H1 (cell line): ENCODE data around the gene SLX4. TPM values are rescaled to one million over a fixed set of nuclear protein-coding genes. Genes with fewer than 3 reads are reported as not detected.

ENCODE experiments used
- CTCF ChIA-PET: fragments of 300-600 bp; sonication (Branson Sonifier 250); formaldehyde crosslinking; loops from one replicate; lab custom pipeline; 2021; ENCODE audit not compliant: partially characterized antibody; lab: Charles Lee
- POLR2A ChIA-PET: fragments of 300-600 bp; sonication (Branson Sonifier 250); formaldehyde crosslinking; loops from one replicate; lab custom pipeline; 2021; ENCODE audit warnings: inconsistent platforms; ENCODE audit not compliant: partially characterized antibody; lab: Charles Lee
- DNase-seq, 2 experiments: peaks; one replicate each; pipeline versions ENCODE4 v3.0.0 to v3.0.0-alpha.2; 2010 to 2022; ENCODE audit warnings: low spot score in 2 of 2, low read depth in 1 of 2, mixed read lengths in 1 of 2
- FAIRE-seq: peaks from 2 replicates; lab custom pipeline; 2011; peaks lifted over from hg19 to GRCh38; lab: Jason Lieb, UNC
- H2AFZ ChIP-seq: 2 replicates; pipeline ENCODE4 v1.8.1; 2012; ENCODE audit warnings: low read length, inconsistent platforms
- H2AK5ac ChIP-seq: 2 replicates; pipeline ENCODE4 v1.6.1; 2013; ENCODE audit warnings: low read depth, low read length
- H2BK120ac ChIP-seq: replicated peaks from 2 replicates; pipeline ENCODE3; 2013; ENCODE audit warnings: low read depth, low read length, inconsistent platforms
- H2BK12ac ChIP-seq: 2 replicates; pipeline ENCODE4 v1.6.1; 2013; ENCODE audit warnings: low read depth, low read length
- H2BK15ac ChIP-seq: 2 replicates; pipeline ENCODE4 v1.6.1; 2013; ENCODE audit warnings: low read length
- H2BK20ac ChIP-seq: 2 replicates; pipeline ENCODE4 v1.6.1; 2013; ENCODE audit warnings: low read length
- H2BK5ac ChIP-seq: 2 replicates; pipeline ENCODE4 v1.6.1; 2013; ENCODE audit warnings: low read depth, low read length
- H3K14ac ChIP-seq: 2 replicates; pipeline ENCODE4 v1.6.1; 2013; ENCODE audit warnings: inconsistent platforms; ENCODE audit not compliant: insufficient read length
- H3K18ac ChIP-seq: 2 replicates; pipeline ENCODE4 v1.6.1; 2013; ENCODE audit warnings: low read length; ENCODE audit errors: extremely low read depth
- H3K23ac ChIP-seq: 2 replicates; pipeline ENCODE4 v1.6.1; 2013; ENCODE audit warnings: inconsistent platforms; ENCODE audit not compliant: insufficient read length
- H3K23me2 ChIP-seq: 2 replicates; pipeline ENCODE4 v1.6.1; 2013; ENCODE audit warnings: low read depth, low read length
- H3K27ac ChIP-seq: 2 replicates; pipeline ENCODE4 v1.6.1; 2011; ENCODE audit warnings: low read depth, low read length, inconsistent platforms
- H3K27me3 ChIP-seq, 4 experiments: replicated peaks in 1 of 4; 1 replicate in 1 of 4; 2 replicates in 3 of 4; pipeline versions ENCODE4 v1.6.1 to v1.8.1; 2011 to 2013; ENCODE audit warnings: low read length in 3 of 4, mild to moderate bottlenecking in 3 of 4, inconsistent platforms in 2 of 4, mixed read lengths in 2 of 4, moderate library complexity in 1 of 4; ENCODE audit not compliant: control insufficient read depth in 3 of 4, insufficient read depth in 3 of 4; ENCODE audit errors: extremely low read depth in 1 of 4
- H3K36me3 ChIP-seq, 4 experiments: 2 replicates each; pipeline versions ENCODE4 v1.6.1 to v1.8.1; 2011 to 2013; ENCODE audit warnings: mild to moderate bottlenecking in 4 of 4, low read length in 3 of 4, moderate library complexity in 2 of 4, control low read depth in 1 of 4, inconsistent platforms in 1 of 4; ENCODE audit not compliant: insufficient read depth in 4 of 4, control insufficient read depth in 2 of 4
- H3K4ac ChIP-seq: replicated peaks from 2 replicates; pipeline ENCODE3; 2013; ENCODE audit warnings: low read length, low read depth, mixed read lengths, inconsistent platforms; ENCODE audit not compliant: insufficient read length
- H3K4me1 ChIP-seq, 4 experiments: replicated peaks in 1 of 4; 1 replicate in 1 of 4; 2 replicates in 3 of 4; pipeline versions ENCODE4 v1.6.1 to v1.8.1; 2011 to 2013; ENCODE audit warnings: low read length in 3 of 4, inconsistent platforms in 2 of 4, mixed read lengths in 1 of 4; ENCODE audit not compliant: insufficient read depth in 4 of 4, control insufficient read depth in 3 of 4
- H3K4me2 ChIP-seq, 2 experiments: 2 replicates each; pipeline versions ENCODE4 v1.6.1 to v1.8.1; 2011 to 2013; ENCODE audit warnings: low read depth in 2 of 2, low read length in 2 of 2, control low read depth in 1 of 2, inconsistent platforms in 1 of 2, mild to moderate bottlenecking in 1 of 2; ENCODE audit not compliant: insufficient read depth in 1 of 2
- H3K4me3 ChIP-seq, 4 experiments: fragments of 200-600, 300-600 bp in 1 of 4; sonication (generic), shearing (Covaris generic), sonication (Bioruptor Twin) in 1 of 4; 2 replicates each; pipeline versions ENCODE4 v1.5.1 to v1.8.1; 2011 to 2016; ENCODE audit warnings: low read length in 4 of 4, low read depth in 3 of 4, control low read depth in 2 of 4, inconsistent platforms in 2 of 4, mild to moderate bottlenecking in 2 of 4, mixed read lengths in 1 of 4, moderate library complexity in 1 of 4; ENCODE audit not compliant: insufficient read depth in 2 of 4; ENCODE audit errors: extremely low read depth in 1 of 4
- H3K56ac ChIP-seq: replicated peaks from 2 replicates; pipeline ENCODE3; 2013; ENCODE audit warnings: low read depth, mild to moderate bottlenecking, mixed read lengths, low read length, inconsistent platforms; ENCODE audit not compliant: insufficient read length
- H3K79me1 ChIP-seq: 2 replicates; pipeline ENCODE4 v1.6.1; 2013; ENCODE audit warnings: low read depth, low read length, control low read depth
- H3K79me2 ChIP-seq, 2 experiments: 2 replicates each; pipeline versions ENCODE4 v1.6.1 to v1.8.1; 2012 to 2013; ENCODE audit warnings: low read length in 2 of 2, mild to moderate bottlenecking in 2 of 2, inconsistent platforms in 1 of 2; ENCODE audit not compliant: insufficient read depth in 2 of 2, control insufficient read depth in 1 of 2
- H3K9ac ChIP-seq, 4 experiments: replicated peaks in 1 of 4; 1 replicate in 1 of 4; 2 replicates in 3 of 4; pipeline versions ENCODE4 v1.6.1 to v1.8.1; 2011 to 2013; ENCODE audit warnings: low read depth in 3 of 4, low read length in 3 of 4, control low read depth in 2 of 4, mild to moderate bottlenecking in 2 of 4, moderate library complexity in 2 of 4, inconsistent platforms in 1 of 4; ENCODE audit errors: extremely low read depth in 1 of 4
- H3K9me3 ChIP-seq, 2 experiments: 2 replicates each; pipeline versions ENCODE4 v1.6.1 to v1.8.1; 2012 to 2013; ENCODE audit warnings: mild to moderate bottlenecking in 2 of 2, moderate library complexity in 2 of 2, control low read depth in 1 of 2, inconsistent platforms in 1 of 2, low read depth in 1 of 2, low read length in 1 of 2, mixed read lengths in 1 of 2; ENCODE audit not compliant: insufficient read depth in 2 of 2
- H4K20me1 ChIP-seq, 2 experiments: replicated peaks in 1 of 2; 2 replicates each; pipeline versions ENCODE3 to v1.8.1; 2011 to 2013; ENCODE audit warnings: inconsistent platforms in 2 of 2, low read length in 2 of 2, mild to moderate bottlenecking in 1 of 2; ENCODE audit not compliant: insufficient read depth in 2 of 2, control insufficient read depth in 1 of 2
- H4K5ac ChIP-seq: 2 replicates; pipeline ENCODE4 v1.6.1; 2013; ENCODE audit warnings: low read length, low read depth, mixed read lengths, inconsistent platforms; ENCODE audit not compliant: insufficient read length
- H4K8ac ChIP-seq: 2 replicates; pipeline ENCODE4 v1.8.0; 2013; ENCODE audit warnings: mild to moderate bottlenecking, moderate library complexity, low read length, inconsistent platforms; ENCODE audit not compliant: insufficient read depth; ENCODE audit errors: extremely low read depth
- H4K91ac ChIP-seq: replicated peaks from 2 replicates; pipeline ENCODE3; 2013; ENCODE audit warnings: low read length, mixed read lengths, inconsistent platforms; ENCODE audit not compliant: insufficient read length
- ASH2L ChIP-seq: fragments of 200-600, 300-600 bp; sonication (generic); IDR thresholded peaks from one replicate; pipeline ENCODE4 v1.7.1; 2017; ENCODE audit warnings: low read length
- CHD2 ChIP-seq: IDR thresholded peaks from 2 replicates; pipeline ENCODE4 v1.6.1; 2012; ENCODE audit warnings: low read length, improper control_type of control experiment
- EGR1 ChIP-seq: IDR thresholded peaks from 2 replicates; pipeline ENCODE4 v1.6.1; 2011; ENCODE audit warnings: low read depth, low read length, borderline replicate concordance
- EZH2 ChIP-seq: fragments of 200-600 bp; sonication (generic); IDR thresholded peaks from 2 replicates; pipeline ENCODE4 v1.7.1; 2012; ENCODE audit warnings: low read depth, mild to moderate bottlenecking, moderate library complexity, low read length, inconsistent platforms; ENCODE audit not compliant: severe bottlenecking
- POU5F1 ChIP-seq: IDR thresholded peaks from 2 replicates; pipeline ENCODE4 v1.6.1; 2011; ENCODE audit warnings: low read depth, mild to moderate bottlenecking, low read length, moderate library complexity
- RAD21 ChIP-seq, 2 experiments: IDR thresholded peaks in 1 of 2; conservative IDR thresholded peaks in 1 of 2; 2 replicates each; pipeline ENCODE4 v1.6.1; 2011; ENCODE audit warnings: low read depth in 2 of 2, low read length in 2 of 2, improper control_type of control experiment in 1 of 2, inconsistent platforms in 1 of 2, mild to moderate bottlenecking in 1 of 2, moderate library complexity in 1 of 2
- WGBS, 2 experiments: shearing (Covaris generic) in 1 of 2; methylation state at CpG; one replicate each; pipeline versions ENCODE4 v1.1.6 to v1.1.7; 2013 to 2015; ENCODE audit warnings: low lambda C conversion rate in 2 of 2, mixed read lengths in 2 of 2, inconsistent platforms in 1 of 2, low coverage in 1 of 2, missing lambda C conversion rate in 1 of 2; ENCODE audit not compliant: insufficient replicate concordance in 2 of 2, insufficient coverage in 1 of 2, insufficient read length in 1 of 2; ENCODE audit errors: extremely low coverage in 1 of 2, missing lambda C conversion rate in 1 of 2; 5-methylcytosine and 5-hydroxymethylcytosine counted together
- polyA plus RNA-seq, 7 experiments: library from polyadenylated mRNA; depleted of rRNA in 3 of 7; stranded (reverse) in 5 of 7; unstranded in 2 of 7; fragments of >200 nt in 5 of 7; fragments of 200-250 nt in 2 of 7; gene quantifications; 1 replicate in 5 of 7; 2 replicates in 1 of 7; 4 replicates in 1 of 7; pipeline versions ENCODE4 v1.2.1 to v1.2.3, GENCODE V29; 2011 to 2013; ENCODE audit warnings: missing spikeins in 2 of 7, mixed read lengths in 2 of 7
- total RNA-seq: library from RNA; stranded (reverse); fragmentation: NEBNext Ultra II Directional; extraction: Animal tissue kit (Norgen Biotek cat#: 25700); gene quantifications from 2 replicates; pipeline ENCODE4 v1.2.1, GENCODE V29; 2021

Gene SLX4
- total and polyA plus RNA-seq, 2 of the 8 experiments (the other 6 are each of a cell fraction or from before 2014, with no cell fraction given), result 4.4 to 11.4 TPM

DNA sequence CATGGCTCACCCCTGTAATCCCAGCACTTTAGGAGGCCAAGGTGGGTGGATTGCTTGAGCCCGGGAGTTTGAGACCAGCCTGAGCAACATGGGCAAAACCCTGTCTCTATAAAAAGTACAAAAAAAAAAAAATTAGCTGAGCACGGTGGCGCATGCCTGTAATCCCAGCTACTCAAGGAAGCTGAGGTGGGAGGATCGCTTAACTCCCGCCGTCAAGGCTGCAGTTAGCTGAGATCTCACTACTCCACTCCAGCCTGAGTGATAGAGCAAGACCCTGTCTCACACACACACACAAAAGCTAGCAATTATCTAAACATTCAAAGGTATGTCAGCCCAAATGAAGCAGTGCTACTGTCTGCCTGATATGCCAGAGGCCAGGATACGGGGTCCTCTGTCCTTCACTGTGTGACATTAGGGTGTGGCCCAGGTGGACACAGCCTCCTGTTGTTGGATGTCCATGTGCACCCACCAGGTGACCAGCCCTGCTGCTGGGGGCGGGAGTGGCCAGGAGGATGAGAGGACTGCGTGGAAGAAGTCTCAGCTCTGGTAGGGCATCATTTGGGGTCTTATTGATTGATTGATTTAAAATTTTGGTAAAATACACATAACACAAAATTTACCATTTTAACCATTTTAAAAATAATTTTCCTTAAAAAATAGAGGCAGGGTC is 38.1 kb downstream of the SLX4 start:
- POLR2A ChIA-PET, result interaction anchor here (1.0 kb wide), 1 partner anchor 20 kb away, joined by 3 read pairs; no protein-coding TSS in a partner anchor
- Histone ChIP-seq H3K79me1 (no peaks in the 10 kb centered on the region), H3K23me2 (no peaks in the 10 kb centered on the region), H3K23ac (no peak overlapping the region), H2BK20ac (no peak overlapping the region), H2BK120ac (no peak overlapping the region), H3K36me3 (no peaks in the 10 kb centered on the region), H3K27ac (no peak overlapping the region), H2BK12ac (no peak overlapping the region), H2BK15ac (no peak overlapping the region), H2AK5ac (no peak overlapping the region), H4K8ac (no peak overlapping the region), H3K14ac (no peak overlapping the region), H2AFZ (no peak overlapping the region), H3K9ac (no peak overlapping the region), H4K91ac (no peak overlapping the region), H2BK5ac (no peak overlapping the region), H3K4me2 (no peak overlapping the region), H3K4ac (no peak overlapping the region), H3K79me2 (no peaks in the 10 kb centered on the region), H4K20me1 (no peaks in the 10 kb centered on the region), H3K18ac (no peak overlapping the region), H4K5ac (no peak overlapping the region), H3K4me3 (no peak overlapping the region), H3K9me3 (0 out of 4 replicates have a peak, but pooled peaks cover 4 to 6% of the 10 kb centered on the region in 2 experiments), H3K4me1 (no peaks in the 10 kb centered on the region; a peak in 1 of 7 replicates), H3K56ac (no peak overlapping the region), H3K27me3 (no peaks in the 10 kb centered on the region)
- DNase-seq, result no peak
- TF ChIP-seq ASH2L (no peak), EZH2 (no peak), EGR1 (no peak), CHD2 (no peak), RAD21 (IDR thresholded peaks at IDR 0.05 in 1 of 2, conservative IDR thresholded peaks at IDR 0.05 in 1 of 2; ENCODE audit: low read depth in 2 of 2, low read length in 2 of 2) (no peak), POU5F1 (no peak)
- CTCF ChIA-PET, result interaction anchor here (0.9 to 1.4 kb wide), 2 partner anchors 17 to 102 kb away, joined by 3 to 4 read pairs; no protein-coding TSS in a partner anchor
- WGBS, 2 experiments, result 92% methylated on average over 9 of the region's 9 CpGs; no CpG with 5 or more reads in 1 of the 2 experiments
- FAIRE-seq, result no peak
